GM19463 (cell line): ENCODE results near the gene CD101.

ENCODE experiments used
- ATAC-seq: cut with Tn5 transposase; IDR thresholded peaks from one replicate; pipeline ENCODE4 v1.9.1; 2021; ENCODE audit warnings: mild to moderate bottlenecking, moderate library complexity; ENCODE audit not compliant: unreplicated experiment

CD101 gene

DNA sequence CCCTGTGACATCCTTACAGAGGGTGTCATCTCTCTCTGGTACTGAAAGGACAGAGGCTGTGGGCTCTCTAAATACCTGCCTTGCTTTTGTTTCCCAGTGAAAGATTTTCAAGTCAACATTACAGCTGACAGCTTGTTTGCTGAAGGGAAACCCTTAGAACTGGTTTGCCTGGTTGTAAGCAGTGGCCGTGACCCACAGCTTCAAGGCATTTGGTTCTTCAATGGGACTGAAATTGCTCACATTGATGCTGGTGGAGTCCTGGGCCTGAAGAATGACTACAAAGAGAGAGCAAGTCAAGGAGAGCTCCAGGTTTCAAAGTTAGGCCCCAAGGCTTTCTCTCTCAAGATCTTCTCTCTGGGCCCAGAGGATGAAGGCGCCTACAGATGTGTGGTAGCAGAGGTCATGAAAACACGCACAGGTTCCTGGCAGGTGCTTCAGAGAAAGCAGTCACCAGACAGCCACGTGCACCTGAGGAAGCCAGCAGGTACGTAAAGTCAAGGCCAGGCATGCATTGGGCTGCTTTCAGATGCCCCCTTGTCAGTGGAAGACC lies 11.8 kb downstream of the CD101 start:
- ATAC-seq, result no peak

DNA sequence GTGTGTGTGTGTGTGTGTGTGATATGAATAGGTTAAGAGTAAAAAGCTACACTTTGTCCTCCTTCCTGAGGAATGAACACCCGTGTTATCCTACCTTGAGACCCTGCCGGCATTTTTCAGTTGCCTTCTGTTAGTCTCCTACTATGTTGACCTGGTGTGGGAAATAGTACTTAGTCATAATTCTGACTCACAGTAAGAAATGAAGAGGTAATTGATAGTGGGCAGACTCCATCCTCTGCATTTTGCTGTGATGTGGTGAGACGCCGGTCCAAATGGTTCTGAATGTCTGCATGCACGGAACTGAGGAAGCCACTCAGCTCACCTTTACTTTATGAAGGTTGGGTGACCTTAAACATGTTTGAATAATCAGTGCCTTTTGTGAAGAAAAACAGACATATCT lies 12.6 kb downstream of the CD101 start:
- no peak for ATAC-seq

DNA sequence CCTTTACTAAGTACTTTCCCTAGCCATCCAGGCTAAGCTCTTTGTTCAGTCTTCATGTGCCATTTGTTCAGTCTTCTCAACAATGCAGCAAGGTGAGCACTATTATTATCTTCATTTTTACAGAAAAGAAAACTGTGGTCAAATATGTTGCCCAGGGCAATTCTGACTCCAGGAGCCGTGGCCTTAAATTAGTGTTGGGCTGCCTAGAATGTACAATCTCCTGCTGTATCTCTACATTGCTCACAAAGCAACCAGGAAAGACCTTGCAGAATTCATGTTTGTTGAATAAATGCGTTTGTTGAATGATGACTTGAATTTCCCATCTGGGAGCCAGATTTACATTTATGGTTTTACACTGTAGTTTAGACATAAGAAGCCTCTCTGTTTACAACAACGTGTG lies 14.2 kb downstream of the CD101 start:
- ATAC-seq, result no peak

DNA sequence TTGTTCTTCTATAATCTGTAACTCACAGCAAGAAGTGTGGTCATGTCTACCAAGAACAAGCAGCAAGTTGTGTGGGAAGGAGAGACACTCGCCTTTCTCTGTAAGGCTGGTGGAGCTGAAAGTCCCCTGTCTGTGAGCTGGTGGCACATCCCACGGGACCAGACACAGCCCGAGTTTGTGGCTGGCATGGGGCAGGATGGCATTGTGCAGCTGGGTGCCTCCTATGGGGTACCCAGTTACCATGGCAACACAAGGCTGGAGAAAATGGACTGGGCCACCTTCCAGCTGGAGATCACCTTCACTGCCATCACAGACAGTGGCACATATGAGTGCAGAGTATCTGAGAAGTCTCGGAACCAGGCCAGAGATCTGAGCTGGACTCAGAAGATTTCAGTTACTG lies 15.5 kb downstream of the CD101 start:
- ATAC-seq, result no peak

DNA sequence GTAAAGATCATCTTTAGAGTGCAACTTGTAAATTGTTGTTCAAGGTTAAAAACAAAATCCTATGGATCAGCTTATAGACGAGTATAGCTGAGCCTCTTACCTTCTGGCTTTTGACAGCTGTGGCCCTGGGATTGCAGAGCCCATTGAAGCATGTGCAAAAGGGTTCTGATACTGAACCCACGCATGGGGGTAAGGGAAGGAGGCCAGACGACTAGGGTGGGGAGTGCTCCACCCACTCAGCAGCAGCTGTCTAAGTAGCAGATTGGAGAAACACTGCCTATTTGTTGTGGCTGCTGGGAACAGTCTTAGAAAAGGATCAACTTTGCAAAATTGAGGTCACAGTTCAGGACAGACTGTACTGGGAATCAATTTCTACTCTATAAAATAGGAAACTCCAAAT lies 16.1 kb downstream of the CD101 start:
- ATAC-seq, result no peak

DNA sequence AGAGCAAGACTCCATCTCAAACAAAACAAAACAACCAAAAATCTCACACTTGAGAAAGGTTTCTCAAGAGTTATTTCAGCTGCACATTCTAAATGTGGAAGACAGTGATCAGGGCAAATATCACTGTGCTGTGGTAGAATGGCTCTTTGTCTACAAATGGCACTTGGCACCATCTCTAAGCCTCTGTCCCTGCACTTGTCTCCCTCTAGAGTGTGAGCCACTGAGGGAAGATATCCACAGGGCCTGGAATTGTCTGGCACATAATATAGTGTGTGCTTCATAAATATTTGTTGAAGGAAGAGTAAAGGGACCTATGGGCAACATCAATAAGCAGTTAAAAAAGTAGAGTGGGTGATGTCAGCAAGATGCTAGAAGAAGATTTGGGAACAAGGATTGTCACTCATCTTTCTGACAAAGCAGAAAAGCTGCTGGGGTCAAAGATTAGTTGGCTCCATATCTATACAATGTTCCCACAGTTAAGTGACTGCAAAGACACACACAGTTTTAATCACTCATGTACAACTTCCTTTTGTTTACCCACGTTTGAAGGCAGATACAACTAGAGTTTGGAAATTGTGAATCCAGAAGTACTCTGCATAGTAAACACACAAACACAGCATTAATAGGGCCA lies 19.1 kb downstream of the CD101 start:
- ATAC-seq, result no peak

DNA sequence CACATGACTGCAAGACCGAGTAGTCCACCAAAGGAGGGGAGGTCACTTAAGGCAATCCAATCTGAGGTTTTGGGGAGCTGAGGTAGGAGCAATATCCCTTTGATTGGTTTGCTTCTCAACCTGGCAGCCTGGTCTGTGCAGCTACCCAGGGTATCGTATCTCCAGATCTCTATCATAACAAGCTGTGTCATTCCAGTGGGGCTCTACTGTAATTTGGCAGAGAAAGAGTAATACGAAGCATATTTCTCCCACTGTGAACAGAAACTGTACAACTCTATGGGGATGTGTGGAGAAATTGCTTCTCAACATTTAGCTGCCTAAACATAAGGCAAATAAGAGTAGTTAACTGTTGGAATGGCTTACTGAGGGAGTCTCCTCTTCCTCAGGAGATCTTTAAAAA lies 20.6 kb downstream of the CD101 start:
- no peak for ATAC-seq

DNA sequence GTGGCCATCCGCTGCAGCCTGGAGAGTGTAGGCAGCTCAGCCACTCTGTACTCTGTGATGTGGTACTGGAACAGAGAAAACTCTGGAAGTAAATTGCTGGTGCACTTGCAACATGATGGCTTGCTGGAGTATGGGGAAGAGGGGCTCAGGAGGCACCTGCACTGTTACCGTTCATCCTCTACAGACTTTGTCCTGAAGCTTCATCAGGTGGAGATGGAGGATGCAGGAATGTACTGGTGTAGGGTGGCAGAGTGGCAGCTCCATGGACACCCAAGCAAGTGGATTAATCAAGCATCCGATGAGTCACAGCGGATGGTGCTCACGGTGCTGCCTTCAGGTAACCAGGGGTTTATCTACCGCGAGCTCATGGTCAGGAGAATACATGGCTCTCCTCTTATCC lies 24.0 kb downstream of the CD101 start:
- no peak for ATAC-seq

DNA sequence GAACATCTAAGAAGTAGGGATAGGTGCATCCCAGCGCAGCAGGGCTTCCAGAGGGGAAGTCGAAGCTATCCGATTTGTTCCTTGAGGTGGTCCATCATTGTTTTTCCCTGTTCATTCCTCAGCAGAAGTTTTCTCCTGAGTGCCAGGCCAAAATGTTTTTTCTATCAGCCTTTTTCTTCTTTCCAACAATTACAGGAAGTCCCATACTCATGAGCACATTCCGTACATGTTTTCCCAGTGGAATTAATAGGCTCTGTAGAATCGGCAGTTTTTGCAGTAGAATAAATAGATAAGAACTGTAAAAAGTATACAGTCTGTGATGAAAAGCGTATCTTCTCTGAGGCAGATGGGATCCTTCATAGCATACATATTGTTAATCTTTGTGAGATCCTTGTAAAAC lies 24.8 kb downstream of the CD101 start:
- ATAC-seq, result no peak

DNA sequence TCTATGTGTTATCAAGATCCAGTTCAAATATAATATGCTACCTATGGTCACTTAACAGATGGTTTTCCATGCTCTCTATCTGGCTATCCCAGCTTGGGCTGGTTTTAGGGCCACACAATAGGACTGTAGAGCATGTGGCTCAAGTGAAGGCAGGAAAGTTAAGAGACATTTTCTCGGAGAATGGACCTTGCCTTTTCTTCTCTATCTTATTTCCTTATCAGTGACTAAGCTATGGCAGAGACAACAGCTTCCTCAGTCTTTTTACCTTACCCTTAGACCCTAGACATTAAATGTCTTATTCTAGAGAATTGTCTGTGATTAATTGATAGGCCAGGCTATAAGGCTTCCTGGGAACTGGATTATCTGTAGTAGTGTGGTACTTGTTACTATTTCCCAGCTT lies 28.1 kb downstream of the CD101 start:
- no peak for ATAC-seq

DNA sequence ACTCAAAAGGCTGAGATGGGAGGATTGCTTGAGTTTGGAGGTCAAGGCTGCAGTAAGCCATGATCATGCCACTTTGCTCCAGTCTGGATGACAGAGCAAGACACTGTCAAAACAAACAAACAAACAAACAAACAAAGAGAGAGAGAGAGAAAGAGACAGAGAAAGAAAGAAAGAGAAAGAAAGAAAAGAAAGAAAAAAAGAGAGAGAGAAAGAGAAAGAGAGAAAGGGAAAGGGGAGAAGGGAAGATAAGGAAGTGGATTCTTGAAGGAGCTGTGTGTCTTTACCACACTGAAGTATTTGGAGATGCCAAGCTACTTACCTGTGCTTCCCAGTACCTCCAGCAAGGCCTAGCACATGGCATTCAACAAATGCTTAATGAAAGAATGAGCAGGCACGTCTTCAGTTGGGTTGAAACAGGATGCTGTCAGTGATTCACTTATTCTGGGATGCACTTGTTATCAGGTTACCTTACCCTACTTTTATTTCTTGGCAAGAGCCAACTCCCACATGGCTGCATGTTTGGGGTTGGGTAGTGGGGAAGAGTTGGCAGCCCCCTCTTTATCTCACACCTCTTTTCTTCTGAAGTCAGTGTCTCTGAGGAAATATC lies 28.8 kb downstream of the CD101 start:
- ATAC-seq, result no peak

DNA sequence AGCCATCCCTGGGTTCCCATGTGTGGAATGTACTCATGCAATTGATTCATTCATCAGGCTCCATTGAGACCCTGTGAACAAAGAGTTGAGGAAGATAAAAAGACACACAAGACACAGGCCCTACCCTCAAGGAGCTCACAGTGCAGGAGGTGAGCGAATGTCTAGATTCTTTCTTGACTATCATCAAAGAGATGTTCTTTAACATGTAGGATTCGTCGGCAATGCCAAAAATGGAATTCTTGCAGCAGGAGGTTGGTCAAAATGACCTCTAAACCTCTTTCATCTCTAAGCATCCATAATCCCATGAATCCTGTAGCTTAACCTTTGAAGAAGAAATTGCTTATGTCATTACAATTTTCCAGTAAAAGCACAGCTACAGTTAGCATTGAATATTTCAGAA lies 30.7 kb downstream of the CD101 start:
- ATAC-seq, result no peak

DNA sequence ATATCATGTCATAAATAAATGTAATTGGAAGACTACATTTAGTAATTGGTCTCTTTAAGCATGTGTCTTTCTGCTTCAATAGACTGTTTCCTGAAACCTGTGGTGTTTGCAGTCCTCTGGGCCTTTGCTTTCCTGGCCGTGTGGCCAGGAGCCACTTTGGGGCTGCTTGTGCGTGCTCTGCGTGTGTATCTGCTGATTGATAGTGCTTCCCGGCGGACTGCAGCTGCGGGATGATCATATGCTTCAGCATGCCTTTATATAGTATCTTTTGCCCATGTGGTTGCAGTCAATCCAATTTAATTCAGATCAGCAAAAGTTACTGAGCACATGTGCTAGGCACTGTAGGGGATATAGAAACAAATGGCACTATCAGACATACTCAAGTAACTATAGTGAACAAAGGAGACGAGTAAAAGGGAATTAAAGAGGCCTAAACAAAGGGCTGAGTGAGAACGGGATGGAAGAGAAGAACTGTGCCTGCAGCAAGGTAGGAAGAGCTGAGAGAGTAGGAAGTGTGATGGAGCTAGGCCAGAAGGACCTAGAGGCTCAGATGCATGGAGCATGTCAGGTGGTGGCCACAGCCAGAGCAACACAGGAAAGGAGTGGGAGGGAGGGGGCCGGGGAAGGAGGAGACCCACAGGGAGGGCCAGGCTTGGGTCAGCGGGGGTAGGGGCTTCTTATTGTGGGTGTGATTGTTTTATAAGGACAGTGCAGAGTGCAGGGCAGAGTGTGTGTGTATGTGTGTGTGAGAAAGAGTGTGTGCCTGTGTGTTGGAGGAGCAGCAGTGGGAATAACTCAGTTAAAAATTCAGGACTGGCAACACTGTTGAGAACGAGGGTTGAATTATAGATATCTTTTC lies 31.4 kb downstream of the CD101 start:
- ATAC-seq, result no peak

DNA sequence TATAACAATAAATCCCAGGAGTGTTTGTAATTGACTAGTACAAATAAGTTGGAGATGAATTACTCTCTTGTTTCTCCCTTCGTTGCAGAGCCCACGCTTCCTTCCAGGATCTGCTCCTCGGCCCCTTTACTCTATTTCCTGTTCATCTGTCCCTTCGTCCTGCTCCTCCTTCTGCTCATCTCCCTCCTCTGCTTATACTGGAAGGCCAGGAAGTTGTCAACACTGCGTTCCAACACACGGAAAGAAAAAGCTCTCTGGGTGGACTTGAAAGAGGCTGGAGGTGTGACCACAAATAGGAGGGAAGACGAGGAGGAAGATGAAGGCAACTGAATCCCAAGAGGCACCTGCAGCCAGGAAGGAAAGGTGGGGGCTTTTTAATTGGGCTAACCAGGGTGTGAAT lies 32.2 kb downstream of the CD101 start:
- no peak for ATAC-seq

DNA sequence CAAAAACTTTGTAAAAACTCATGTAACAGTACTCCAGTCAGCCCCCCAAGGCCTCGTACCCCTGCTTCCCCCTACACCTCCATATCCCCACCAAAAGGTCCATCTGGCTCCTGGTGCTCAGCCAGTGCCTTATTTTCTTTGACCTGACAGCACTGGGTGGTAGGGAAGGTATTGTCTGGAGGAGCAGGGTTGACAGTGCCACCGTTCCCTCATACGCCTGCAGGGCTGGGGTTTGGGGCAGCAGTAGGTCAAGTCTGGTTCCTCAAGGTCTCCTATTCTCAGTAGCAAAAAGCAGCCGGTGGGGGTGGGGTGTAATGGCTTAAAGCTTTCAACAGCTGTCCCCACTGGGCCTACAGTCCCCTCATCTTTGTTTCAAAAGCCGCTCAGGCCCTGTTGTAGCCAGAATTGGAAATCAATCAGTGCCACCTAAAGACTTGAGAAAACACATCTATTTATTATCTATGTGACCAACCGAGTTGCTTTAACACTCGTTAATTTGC lies 33.3 kb downstream of the CD101 start:
- ATAC-seq, result no peak

DNA sequence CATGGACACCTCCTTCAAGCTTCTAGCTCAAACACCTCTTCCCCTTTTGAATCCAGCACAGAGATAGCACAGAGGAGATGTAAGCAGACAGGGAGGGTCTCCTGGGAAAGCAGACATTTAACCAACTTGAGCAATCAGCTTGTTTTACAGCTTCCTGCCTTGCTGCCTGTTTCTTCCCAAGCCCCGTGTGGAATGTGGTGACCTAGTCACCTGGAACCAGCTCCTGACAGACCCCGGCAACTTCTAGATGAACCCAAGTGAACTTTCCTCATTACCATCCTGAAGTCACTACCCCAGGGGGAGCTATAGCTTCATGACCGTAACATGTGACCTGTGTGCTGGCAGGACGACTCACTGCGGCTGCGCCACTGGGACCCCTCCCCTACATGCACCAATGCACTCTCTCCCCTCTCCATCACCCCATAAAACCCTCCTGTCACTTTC lies 34.5 kb downstream of the CD101 start:
- ATAC-seq, result no peak

DNA sequence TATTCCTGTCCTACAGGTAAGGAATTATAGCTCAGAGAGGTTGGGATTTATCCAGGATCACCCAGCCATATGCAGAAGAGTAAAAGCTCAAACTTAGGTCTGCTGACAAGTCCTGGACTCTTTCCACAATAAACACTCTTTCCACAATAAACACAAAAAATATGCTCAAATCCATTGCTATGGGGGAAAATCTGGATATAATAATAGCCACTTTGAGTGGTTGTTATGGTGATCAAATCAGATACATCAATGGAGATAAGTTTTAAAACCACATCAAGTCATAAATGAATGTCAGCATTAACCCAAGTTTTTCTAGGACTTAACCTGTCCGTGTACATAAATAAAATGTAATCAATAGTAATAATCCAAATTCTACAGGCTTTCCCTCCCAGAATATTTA lies 36.2 kb downstream of the CD101 start:
- ATAC-seq, result no peak

DNA sequence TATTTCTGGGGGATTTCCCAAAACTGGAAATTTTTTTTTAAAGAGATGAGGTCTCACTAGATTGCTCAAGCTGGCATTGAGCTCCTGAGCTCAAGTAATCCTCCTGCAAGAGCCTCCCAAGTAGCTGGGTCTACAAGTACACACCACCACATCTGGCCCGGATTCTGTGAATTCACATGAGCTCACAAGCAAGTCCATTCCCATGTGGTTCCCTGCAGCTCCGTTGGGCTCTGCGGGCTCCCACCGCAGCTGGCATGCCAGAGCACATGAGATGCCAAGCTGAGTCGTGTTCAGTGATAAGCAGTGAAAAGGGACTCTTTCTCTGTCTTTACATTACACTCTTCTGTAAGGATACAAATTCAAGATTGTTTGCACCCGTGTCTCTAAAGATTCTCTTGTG lies 36.7 kb downstream of the CD101 start:
- ATAC-seq, result no peak

DNA sequence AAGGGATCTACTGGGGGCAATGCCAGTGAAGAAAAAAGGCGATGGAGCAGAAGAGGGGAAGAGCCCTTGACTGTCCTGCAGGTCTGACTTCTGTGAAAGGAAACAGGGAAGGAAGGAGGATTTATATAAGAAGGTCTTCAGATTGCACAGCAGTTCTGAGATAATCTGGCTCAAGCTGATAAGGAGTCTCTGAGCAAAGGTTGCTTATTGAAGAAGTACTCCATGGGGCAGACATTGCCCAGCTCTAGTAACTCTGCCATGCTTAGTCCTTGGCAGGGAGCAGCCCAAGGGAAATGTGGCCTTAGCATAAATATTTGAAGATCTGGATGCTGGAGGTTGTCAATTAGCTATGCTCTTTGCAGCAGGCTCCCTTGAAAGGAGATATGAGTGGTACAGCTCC lies 42.7 kb downstream of the CD101 start:
- ATAC-seq, result no peak

DNA sequence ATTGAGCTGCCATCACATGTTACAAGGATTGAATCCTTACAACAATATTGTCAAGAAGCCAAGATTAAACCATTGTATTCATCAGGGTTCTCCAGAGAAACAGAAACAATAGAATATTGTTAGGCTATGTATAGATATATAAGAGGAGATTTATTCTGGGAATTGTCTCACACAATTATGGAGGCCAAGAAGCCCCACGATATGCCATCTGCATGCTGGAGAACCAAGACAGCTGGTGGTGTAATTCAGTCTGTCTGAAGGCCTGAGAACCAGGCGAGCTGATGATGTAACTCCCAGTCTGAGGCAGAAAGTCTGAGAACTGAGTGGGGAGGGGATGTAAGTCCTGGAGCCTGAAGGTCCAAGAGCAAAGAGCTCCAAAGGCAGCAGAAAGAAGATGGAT lies 44.1 kb downstream of the CD101 start:
- ATAC-seq, result no peak

DNA sequence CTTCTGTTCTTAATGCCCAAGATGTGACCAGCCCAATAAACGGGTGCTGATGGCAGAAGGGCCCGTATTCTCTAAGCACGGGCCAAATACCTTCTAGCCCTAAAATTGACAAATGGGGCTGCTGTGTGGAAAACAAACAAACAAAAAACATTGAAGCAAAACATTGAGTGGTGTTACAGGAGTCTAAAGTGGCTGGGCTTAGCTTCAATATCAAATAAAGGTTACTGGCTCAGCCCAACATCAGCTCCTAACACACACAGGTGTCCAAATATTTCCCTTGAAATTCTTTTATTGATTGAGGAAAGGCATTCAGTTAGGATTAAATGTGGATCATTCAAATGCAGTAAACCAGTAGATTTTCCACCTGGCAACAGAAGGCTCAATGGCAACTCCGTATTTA lies 45.2 kb downstream of the CD101 start:
- no peak for ATAC-seq

DNA sequence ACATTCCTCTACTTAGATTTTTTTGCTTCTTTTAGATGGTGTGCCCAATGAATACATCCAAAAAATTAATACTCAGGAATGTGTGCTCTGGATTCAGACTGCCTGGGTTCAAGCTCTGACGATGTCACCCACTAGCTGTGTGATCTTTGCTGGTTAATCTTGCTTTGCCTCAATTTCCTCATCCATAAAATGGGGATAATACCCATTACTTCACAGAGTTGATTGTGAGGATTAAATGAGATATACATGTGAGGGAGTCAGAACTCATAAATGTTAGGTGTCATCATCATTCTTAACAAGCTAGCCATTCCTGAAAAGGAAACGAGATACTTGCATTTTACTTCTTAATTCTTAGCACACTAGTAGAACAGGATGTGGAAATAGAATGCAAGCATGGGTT lies 45.7 kb downstream of the CD101 start:
- ATAC-seq, result no peak
